ENCODE measurements around the gene RERE. TPM values are rescaled to one million over a fixed set of nuclear protein-coding genes. Genes with fewer than 3 reads are reported as not detected.
A peak's percentile ranks its signal among the peaks of the same experiment; 100 is the strongest.

RERE gene
- total and polyA plus RNA-seq, 2 experiments from 2014 or later, result 148 to 170 TPM

GRCh38 chr1:8653878-8654277 lies 163.6 kb downstream of the RERE start (continued):
- TF ChIP-seq ETS1 (IDR thresholded peaks at IDR 0.05), result no peak
- TF ChIP-seq REST (IDR thresholded peaks at IDR 0.05; ENCODE audit: unreplicated experiment), result no peak
- TF ChIP-seq CREB1 (CRISPR knock-in tag; IDR thresholded peaks at IDR 0.05; ENCODE audit: low read depth), result no peak
- TF ChIP-seq EZH2phosphoT487 (IDR thresholded peaks at IDR 0.05; ENCODE audit: unreplicated experiment), result no peak
- TF ChIP-seq ZNF331 (CRISPR knock-in tag; IDR thresholded peaks at IDR 0.05; ENCODE audit: low read depth), result no peak
- no peak for TF ChIP-seq JUNB (IDR thresholded peaks at IDR 0.05; ENCODE audit: unreplicated experiment)
- no peak for TF ChIP-seq POLR2AphosphoS5 (IDR thresholded peaks at IDR 0.05; ENCODE audit: low read depth)
- TF ChIP-seq STAT1 (IDR thresholded peaks at IDR 0.05; ENCODE audit: unreplicated experiment), result no peak
- no peak for TF ChIP-seq ZNF114 (CRISPR knock-in tag; IDR thresholded peaks at IDR 0.05)
- no peak for TF ChIP-seq NANOG (IDR thresholded peaks at IDR 0.05; ENCODE audit: borderline replicate concordance)
- TF ChIP-seq, protein P1, sequence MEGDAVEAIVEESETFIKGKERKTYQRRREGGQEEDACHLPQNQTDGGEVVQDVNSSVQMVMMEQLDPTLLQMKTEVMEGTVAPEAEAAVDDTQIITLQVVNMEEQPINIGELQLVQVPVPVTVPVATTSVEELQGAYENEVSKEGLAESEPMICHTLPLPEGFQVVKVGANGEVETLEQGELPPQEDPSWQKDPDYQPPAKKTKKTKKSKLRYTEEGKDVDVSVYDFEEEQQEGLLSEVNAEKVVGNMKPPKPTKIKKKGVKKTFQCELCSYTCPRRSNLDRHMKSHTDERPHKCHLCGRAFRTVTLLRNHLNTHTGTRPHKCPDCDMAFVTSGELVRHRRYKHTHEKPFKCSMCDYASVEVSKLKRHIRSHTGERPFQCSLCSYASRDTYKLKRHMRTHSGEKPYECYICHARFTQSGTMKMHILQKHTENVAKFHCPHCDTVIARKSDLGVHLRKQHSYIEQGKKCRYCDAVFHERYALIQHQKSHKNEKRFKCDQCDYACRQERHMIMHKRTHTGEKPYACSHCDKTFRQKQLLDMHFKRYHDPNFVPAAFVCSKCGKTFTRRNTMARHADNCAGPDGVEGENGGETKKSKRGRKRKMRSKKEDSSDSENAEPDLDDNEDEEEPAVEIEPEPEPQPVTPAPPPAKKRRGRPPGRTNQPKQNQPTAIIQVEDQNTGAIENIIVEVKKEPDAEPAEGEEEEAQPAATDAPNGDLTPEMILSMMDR (conservative IDR thresholded peaks at IDR 0.05; ENCODE audit: low read depth in 2 of 2), result no peak

GRCh38 chr1:8652467-8653046 lies 164.9 kb downstream of the RERE start:
- H2AFZ ChIP-seq, result no peak overlapping the region
- TF ChIP-seq ETS1 (IDR thresholded peaks at IDR 0.05) (no peak), POLR2AphosphoS5 (IDR thresholded peaks at IDR 0.05; ENCODE audit: low read depth) (no peak), EZH2 (IDR thresholded peaks at IDR 0.05; ENCODE audit: low read depth, unreplicated experiment) (no peak), REST (IDR thresholded peaks at IDR 0.05; ENCODE audit: unreplicated experiment) (no peak), ZNF331 (CRISPR knock-in tag; IDR thresholded peaks at IDR 0.05; ENCODE audit: low read depth) (no peak), CREB1 (CRISPR knock-in tag; IDR thresholded peaks at IDR 0.05; ENCODE audit: low read depth) (no peak)
- H3K4me3 Mint-ChIP-seq, result no peak overlapping the region
- no peaks in the 10 kb centered on the region for H3K9me2 ChIP-seq (ENCODE audit: insufficient read depth)
- peaks cover 50% of the 10 kb centered on the region for H4K20me1 ChIP-seq (replicated peaks; ENCODE audit: insufficient read depth)
- no peaks in the 10 kb centered on the region; the same call in 1 of the 2 replicates for H3K36me3 ChIP-seq (ENCODE audit: insufficient read depth)
- ATAC-seq (no peak), DNase-seq (ENCODE audit: low spot score) (no peak)
- peak overlapping the region; percentile 74; the same call in 1 of the 2 replicates for H3K27ac Mint-ChIP-seq
- H3F3A ChIP-seq (replicated peaks; ENCODE audit: low read depth), result no peaks in the 10 kb centered on the region
- H3K36me3 Mint-ChIP-seq (ENCODE audit: low read depth), result peaks cover 42% of the 10 kb centered on the region
- peaks cover 14% of the 10 kb centered on the region for H3K27me3 Mint-ChIP-seq (ENCODE audit: insufficient read depth, low read depth, poor library complexity)
- H3K4me2 ChIP-seq, result no peak overlapping the region
- peaks cover 100% of the 10 kb centered on the region for H3K79me2 ChIP-seq (replicated peaks; ENCODE audit: insufficient read depth)
- no peaks in the 10 kb centered on the region for H3K27me3 ChIP-seq (ENCODE audit: insufficient read depth)
- H3K4me3 ChIP-seq, result no peak overlapping the region
- peaks cover 9% of the 10 kb centered on the region for H3K4me1 ChIP-seq (ENCODE audit: insufficient read depth)
- peaks cover 18% of the 10 kb centered on the region; the same call in 2 of the 3 replicates for H3K4me1 Mint-ChIP-seq
- H3K9me3 Mint-ChIP-seq, result no peaks in the 10 kb centered on the region
- peak overlapping the region; percentile 68; the same call in 1 of the 2 replicates for H3K27ac ChIP-seq (ENCODE audit: low read depth)
